Ishikawa (cell line): ENCODE measurements around the gene ISOC2.

Experiments
- CEBPB ChIP-seq: IDR thresholded peaks from 2 replicates; pipeline ENCODE4 v1.6.1; 2012
- CREB1 ChIP-seq: IDR thresholded peaks from 2 replicates; pipeline ENCODE4 v1.6.1; 2012; ENCODE audit warnings: low read depth
- EGR1 ChIP-seq: IDR thresholded peaks from 2 replicates; pipeline ENCODE4 v1.6.1; 2012
- EP300 ChIP-seq: IDR thresholded peaks from 2 replicates; pipeline ENCODE4 v1.6.1; 2012; ENCODE audit warnings: borderline replicate concordance
- FOXM1 ChIP-seq: IDR thresholded peaks from 2 replicates; pipeline ENCODE4 v1.6.1; 2012; ENCODE audit warnings: low read depth, borderline replicate concordance
- MAX ChIP-seq: IDR thresholded peaks from 2 replicates; pipeline ENCODE4 v1.6.1; 2012
- NFIC ChIP-seq: IDR thresholded peaks from 2 replicates; pipeline ENCODE4 v1.6.1; 2012
- RAD21 ChIP-seq: IDR thresholded peaks from 2 replicates; pipeline ENCODE4 v1.6.1; 2012; ENCODE audit warnings: low read depth
- REST ChIP-seq: IDR thresholded peaks from 2 replicates; pipeline ENCODE4 v1.6.1; 2012; ENCODE audit warnings: low read depth, mild to moderate bottlenecking
- TAF1 ChIP-seq: IDR thresholded peaks from 2 replicates; pipeline ENCODE4 v1.6.1; 2012; ENCODE audit warnings: low read depth, mild to moderate bottlenecking
- TCF12 ChIP-seq: IDR thresholded peaks from 2 replicates; pipeline ENCODE4 v1.6.1; 2012; ENCODE audit warnings: low read depth
- TEAD4 ChIP-seq: IDR thresholded peaks from 2 replicates; pipeline ENCODE4 v1.6.1; 2012
- USF1 ChIP-seq: IDR thresholded peaks from 2 replicates; pipeline ENCODE4 v1.6.1; 2012
- YY1 ChIP-seq: IDR thresholded peaks from 2 replicates; pipeline ENCODE4 v1.6.1; 2012; ENCODE audit warnings: low read depth
- ZBTB7A ChIP-seq: IDR thresholded peaks from 2 replicates; pipeline ENCODE4 v1.6.1; 2012; ENCODE audit warnings: low read depth

Gene ISOC2

GRCh38 chr19:55461259-55461973 is at the start of gene ISOC2:
ISOC2 (minus strand) TSS chr19:55461642; CDS start chr19:55456486, 5,156 bp downstream.
- TF ChIP-seq TCF12: no peak
- no peak for TF ChIP-seq REST
- no peak for TF ChIP-seq TEAD4
- TF ChIP-seq TAF1: peak; percentile 53; the same call in 1 of the 2 replicates
- peak; percentile 58; the same call in 1 of the 2 replicates for TF ChIP-seq EGR1
- TF ChIP-seq USF1: peak; percentile 97
- no peak for TF ChIP-seq EP300
- TF ChIP-seq CEBPB: 0 out of 2 replicates have a peak, but pooled peaks have one; percentile 7
- no peak for TF ChIP-seq FOXM1
- TF ChIP-seq RAD21: no peak
- TF ChIP-seq YY1: 0 out of 2 replicates have a peak, but pooled peaks have one; percentile 12
- TF ChIP-seq ZBTB7A: 0 out of 2 replicates have a peak, but pooled peaks have one; percentile 11
- peak; percentile 61 for TF ChIP-seq CREB1
- TF ChIP-seq MAX: peak; percentile 96
- no peak for TF ChIP-seq NFIC

- TF ChIP-seq TCF12 (no peak), MAX (no peak), EGR1 (no peak), CREB1 (no peak), NFIC (no peak), YY1 (no peak), TAF1 (no peak), TEAD4 (no peak), EP300 (no peak)
These were observed 46.7 kb upstream of the ISOC2 start for GRCh38 chr19:55508120-55508519.

GRCh38 chr19:55504981-55505380 is 43.5 kb upstream of the ISOC2 start:
- no peak for TF ChIP-seq YY1
- no peak for TF ChIP-seq RAD21
- TF ChIP-seq CEBPB: no peak
- no peak for TF ChIP-seq TEAD4
- no peak for TF ChIP-seq ZBTB7A
- no peak for TF ChIP-seq USF1
- no peak for TF ChIP-seq EGR1
- no peak for TF ChIP-seq EP300
- no peak for TF ChIP-seq REST
- TF ChIP-seq MAX: no peak
- TF ChIP-seq TAF1: no peak
- TF ChIP-seq FOXM1: no peak
- no peak for TF ChIP-seq NFIC
- no peak for TF ChIP-seq TCF12
- TF ChIP-seq CREB1: no peak

GRCh38 chr19:55504252-55504603 is 42.8 kb upstream of the ISOC2 start:
- no peak for TF ChIP-seq NFIC
- no peak for TF ChIP-seq MAX

GRCh38 chr19:55503502-55504251 is 42.2 kb upstream of the ISOC2 start:
- no peak for TF ChIP-seq TEAD4
- TF ChIP-seq CREB1: peak; percentile 91
- TF ChIP-seq EGR1: no peak
- TF ChIP-seq ZBTB7A: peak; percentile 82
- TF ChIP-seq RAD21: peak; percentile 93
- no peak for TF ChIP-seq TAF1
- TF ChIP-seq EP300: no peak
- TF ChIP-seq USF1: peak; percentile 65
- TF ChIP-seq MAX: peak; percentile 100
- no peak for TF ChIP-seq YY1
